GM19328 (cell line): ENCODE measurements around the gene SELPLG.
"Not testable (repeated sequence)": the region's sequence is repeated elsewhere in the genome, so short reads cannot be mapped to it uniquely, and the experiment has no call there.

Source experiments
- ATAC-seq: cut with Tn5 transposase; IDR thresholded peaks from one replicate; pipeline ENCODE4 v1.9.1; 2021; ENCODE audit warnings: mild to moderate bottlenecking, moderate library complexity; ENCODE audit not compliant: unreplicated experiment

SELPLG gene

DNA sequence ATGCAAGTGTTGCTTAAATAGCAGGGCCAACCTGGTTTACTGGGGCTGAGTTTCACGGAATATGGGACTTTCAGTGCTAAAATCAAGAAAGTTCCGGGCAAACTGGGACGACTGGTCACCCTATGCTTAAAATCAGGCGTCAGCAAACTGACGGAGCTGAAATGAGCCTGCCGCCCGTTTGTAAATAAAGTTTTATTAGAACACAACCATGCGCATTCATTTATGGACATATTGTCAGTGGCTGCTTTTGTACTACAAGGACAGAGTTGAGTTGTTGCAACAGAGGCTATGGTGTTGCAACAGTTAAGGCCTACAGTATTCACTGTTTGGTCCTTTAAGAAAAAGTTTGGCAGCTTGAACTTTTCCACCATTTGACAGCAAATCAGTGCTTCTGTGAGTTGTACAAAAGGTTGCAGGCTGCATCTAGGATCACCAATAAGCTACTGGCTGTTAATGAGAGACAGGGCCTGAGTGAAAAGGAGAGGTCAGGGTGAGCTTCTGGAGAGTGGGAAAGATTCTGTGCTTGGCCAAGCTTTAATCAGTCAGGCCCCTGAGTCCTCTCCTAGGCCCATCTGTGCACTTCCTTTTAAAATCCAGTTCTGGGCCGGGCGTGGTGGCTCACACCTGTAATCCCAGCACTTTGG is 13.3 kb downstream of the SELPLG start:
- ATAC-seq: no peak

DNA sequence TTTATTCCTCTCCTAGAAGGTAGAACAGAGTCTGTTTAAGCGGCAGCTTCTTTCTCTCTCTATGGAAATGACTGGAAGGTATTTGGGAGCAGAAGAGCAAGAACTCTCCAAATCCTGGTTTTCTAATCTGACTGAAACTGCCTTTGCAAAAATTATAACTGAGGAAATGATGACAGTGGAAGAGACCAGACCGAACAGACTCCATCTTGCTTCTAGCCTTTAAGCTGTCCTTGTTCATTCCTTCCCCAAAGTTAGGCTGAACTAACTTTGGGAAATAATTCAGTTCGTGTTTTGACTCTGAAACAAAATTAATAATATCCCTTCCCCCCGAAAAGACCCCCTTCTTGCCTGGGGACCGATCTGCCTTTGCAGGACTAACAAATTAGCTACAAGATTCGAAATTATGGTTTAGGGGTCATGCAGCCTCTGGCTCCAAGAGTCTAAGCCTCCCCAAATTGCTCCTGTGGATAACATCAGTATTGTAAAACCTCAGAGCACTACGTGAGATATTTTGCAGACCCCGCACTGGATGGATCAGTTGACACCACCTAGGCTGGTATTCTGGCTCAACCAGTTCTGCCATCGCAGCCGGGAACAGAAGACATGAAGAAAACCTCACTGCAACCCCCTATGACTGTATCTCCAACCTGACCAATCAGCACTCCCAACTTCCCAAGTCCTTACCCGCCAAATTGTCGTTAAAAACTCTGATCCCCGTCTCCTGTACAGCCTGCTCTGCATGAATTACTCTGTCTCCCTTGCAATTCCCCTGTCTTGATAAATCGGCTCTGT is 14.1 kb downstream of the SELPLG start:
- no peak for ATAC-seq

DNA sequence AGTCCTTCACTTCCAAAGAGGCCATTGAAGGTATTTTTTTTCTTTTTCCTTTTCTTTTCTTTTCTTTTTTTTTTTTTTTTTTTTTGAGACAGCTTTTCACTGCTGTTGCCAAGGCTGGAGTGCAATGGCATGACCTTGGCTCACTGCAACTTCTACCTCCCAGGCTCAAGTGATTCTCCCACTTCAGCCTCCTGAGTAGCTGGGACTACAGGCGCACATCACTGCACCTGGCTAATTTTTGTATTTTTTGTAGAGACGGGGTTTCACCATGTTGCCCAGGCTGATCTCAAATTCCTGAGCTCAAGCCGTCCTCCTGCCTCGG is 14.8 kb downstream of the SELPLG start:
- not testable (repeated sequence) for ATAC-seq

DNA sequence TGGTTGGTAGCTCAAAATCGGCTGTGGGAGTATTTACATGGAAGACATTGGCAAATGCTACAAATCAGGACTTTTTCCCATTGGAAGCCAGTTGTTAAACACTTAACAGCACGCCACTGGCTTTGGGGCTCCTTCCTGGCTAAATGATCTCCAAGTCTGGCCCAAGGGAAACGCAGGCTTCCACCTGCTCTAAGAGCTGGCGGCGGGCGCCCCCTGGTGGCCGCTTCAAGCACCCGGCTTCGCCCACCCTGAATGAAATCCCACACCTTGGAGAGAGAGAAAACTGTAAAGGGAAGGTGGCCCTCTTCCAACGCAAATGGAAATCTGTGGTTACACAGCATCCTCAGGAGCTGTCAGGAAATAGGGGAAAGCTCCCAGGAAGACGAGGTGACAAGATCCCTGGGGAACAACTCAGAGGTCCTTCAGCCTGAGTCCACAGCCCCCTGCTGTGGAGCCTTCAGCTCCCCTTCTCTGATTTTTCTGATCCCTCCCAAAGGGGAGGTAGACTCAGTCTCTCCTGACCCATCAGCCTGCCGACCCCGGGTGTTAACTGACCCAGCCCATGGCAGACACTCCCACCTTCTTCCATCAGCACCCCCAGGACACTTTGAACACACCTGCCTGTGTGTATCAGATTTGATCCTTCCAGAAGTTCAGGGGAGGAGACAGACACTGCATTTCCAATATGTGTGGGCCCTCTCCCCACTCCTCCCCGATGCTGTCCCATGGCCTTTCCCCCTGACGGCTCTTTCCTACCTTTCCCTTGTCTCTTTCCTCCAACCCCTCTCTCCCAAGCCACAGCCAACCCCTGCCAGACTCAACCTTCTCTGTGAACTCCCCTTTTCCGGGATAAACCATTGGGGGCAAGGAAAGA is 15.4 kb downstream of the SELPLG start:
- no peak for ATAC-seq

DNA sequence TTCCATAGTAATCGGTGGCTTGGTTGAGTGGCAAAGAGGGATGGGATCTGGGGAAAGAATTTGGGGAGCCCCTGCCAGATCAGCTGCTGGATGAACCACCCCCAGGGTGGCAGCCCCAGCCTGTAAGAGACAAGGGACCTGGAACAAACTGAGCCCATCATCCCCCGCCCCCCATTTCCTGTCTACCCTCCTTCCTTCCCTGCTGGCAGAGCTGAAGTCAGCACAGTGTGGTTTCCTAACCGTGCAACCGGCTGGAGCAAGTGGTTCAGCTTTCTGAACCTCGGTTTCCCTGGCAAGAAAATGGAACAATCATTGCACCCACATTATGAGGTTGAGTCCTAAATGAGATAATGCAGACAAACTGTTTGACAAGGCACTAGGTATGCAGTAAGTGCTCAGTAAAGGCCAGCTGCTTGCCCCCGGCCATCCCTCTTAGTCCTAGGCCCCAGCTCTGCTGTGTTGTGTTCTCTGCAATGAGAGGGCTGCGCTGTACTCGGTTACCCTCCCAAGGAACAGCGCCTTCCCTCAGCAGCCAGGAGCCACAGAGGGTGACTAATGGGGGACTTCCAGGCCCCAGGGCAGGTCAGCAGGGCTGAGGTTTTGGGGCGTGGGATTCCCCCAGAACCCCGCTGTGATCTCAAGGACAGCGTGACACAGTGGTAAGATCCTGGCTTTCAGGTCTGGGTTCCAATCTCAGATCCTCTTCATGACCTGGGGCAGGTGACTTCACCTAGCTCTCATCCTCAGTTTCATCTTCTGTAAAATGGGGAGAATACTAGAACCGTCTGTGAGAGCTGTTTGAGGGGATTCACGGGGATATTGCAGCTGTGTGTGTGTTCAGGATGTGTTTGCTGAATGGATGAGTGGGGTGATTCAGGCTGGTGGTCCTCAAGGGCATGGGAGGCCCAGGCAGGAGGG is 16.5 kb downstream of the SELPLG start:
- peak; percentile 69 for ATAC-seq

DNA sequence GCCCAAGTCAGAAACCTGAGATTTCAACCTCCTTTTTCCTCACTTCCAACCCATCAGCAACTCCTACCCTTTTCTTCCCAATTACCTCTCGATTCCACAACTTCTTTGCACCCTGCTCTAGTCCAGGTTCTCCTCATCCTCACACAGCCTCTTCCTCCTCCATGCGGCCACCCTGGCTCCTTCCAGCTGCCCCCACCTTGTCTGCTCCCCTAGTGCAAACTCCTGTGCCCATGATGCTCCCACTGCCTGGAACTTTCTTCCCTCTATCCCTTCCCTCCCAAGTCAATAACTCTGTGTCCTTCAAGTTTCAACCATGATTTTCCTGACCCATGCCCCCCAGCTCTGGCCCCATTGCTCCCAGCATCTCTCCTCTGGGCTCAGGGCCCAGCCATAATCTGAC is 17.3 kb downstream of the SELPLG start:
- ATAC-seq: no peak

DNA sequence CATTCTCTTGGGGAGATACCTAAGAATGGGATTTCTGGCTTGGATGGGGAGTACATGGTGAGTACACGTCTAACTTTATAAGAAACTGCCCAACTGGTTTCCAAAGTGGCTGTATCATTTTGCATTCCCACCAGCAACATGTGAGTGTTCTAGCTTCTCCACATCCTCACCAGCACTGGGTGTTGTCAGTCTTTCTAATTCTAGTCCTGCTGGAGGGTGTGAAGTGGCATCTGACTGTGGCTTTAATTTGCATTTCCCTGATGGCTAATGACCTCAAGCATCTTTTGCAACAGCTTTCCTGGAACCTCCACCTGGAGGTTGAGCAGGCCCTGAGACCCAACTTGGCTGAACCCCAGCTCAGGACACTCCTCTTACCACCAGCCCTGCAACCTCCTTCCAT is 17.8 kb downstream of the SELPLG start:
- no peak for ATAC-seq

DNA sequence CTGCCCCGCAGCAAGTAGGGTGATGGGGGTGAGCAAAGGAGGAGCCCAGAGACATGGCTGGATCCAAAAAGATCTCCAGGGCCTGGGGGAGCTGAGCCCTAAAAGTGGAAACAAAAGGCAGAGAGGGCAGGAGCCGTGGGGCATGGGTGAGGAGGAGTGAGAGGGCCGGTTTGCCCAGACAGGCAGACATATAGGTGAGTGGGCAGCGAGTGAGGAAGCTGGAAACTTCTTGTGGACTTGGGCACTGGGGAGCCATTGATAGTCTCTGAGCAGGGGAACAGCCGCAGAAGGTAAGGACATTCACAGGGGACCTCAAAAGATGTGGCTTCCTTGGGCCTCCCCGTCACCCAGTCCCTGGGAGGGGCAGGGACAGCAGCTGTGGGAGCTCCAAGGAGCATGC is 19.1 kb downstream of the SELPLG start:
- ATAC-seq: no peak

DNA sequence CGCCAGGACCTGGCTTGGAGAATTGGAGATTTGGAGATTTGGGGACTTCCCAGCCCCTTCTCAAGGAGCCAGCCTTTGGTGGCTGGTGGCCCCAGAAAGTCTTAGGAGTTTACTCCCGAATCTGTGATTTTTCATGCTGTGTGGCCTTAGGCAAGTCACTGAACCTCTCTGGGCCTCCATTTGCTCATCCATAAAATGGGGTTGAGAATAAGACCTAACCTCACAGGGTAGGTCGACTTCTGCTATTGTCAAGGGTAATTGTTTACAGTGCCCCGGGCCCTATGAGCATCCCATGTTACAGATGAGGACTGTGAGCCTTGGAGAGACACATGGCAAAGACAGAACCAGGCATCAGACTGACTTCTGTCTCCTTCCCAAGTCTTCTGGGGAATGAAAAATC is 19.7 kb downstream of the SELPLG start:
- no peak for ATAC-seq

DNA sequence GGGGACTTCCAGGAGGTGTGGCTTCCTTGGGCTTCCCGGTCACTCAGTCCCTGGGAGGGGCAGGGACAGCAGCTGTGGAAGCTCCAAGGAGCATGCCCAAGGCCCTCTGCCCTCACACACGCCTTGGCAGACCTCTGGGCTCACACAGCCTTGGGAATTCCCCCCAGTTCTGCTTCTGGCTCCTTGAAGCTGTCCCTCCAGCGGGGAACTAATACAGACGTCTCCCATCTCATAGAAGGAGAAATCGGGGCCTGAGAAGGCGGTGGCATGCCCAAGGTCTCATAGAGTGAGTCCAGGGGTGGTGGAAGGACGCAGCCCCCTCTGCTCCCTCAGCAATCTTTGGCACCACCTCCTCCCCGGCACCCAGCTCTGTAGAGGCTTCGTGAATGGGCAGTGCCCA is 20.1 kb downstream of the SELPLG start:
- ATAC-seq: no peak

DNA sequence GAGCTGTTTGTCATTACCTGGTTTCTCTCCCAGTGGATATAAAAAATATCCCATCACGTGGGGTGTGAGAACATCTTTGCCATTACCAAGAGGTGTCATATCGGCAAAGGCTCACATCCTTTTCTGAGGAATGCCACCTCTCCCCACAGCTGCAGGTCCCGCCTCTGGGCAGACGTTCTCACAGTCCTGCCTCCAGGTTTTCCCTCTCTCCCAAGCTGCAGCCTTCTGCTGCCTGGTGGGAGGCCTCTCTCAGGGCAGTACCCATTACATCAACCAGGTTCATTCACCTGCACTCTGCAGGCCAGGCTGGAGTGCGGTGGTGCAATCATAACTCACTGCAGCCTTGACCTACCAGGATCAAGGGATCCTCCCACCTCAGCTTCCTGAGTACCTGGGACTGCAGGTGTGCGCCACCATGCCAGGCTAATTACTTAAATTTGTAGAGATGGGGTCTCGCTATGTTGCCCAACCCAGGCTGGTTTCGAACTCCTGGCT is 20.9 kb downstream of the SELPLG start:
- no peak for ATAC-seq

DNA sequence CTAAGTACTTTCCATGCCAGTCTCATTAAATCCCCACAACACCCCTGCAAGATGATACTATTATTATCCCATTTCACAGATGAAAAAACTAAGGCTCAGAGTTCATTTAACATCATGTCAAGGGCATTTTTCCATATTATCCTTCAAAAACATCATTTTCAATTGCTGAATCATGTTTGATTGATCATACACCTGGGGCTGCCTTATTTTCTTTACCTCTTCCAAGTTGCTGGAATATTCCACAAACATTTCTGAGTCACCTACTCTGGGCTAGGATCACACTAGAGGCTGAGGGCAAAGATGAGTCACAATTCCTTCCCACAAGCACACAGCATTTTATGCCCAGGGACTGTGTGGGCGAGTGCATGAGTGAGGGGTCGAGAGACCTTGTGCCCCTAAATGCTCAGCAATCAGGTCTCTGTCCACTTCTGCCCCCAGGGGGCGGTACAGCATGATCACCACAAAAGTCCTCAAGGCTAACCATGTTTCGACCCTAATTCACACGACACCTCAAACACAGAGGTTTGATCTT is 21.7 kb downstream of the SELPLG start:
- no peak for ATAC-seq

DNA sequence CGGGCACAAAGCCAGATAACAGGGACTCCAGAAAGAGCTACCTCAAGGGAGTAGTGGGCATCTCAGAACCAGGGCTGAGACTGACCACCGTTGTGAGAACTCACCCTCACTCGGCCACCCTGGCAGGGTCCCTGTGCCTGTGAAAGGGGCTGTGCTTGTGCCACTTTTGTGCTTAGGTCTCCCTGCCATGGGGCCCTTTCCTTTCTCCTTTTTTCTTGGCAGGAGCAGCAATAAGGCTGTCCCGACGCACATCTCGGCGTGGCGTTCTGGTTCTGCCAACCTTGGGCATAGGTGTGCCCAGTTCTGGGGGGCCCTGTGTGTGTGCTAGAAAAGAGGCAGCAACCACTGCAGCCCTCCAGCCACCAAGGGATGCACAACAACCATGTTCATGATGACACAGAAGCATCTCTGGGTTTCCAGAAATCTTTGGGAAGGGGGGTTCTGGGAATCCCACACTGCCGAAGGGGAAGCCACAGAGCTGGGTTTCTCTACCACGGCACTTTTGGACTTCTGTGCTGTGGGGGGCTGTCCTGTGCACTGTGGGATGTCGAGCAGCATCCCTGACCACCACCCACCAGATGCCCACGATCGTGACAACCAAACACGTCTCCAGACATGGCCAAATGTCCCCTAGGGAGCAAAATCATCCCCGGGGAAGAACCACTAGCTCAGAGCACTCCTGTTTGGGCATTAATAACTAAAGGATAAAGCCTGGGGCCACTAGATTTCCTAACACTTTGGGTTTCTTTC is 22.7 kb downstream of the SELPLG start:
- ATAC-seq: no peak

DNA sequence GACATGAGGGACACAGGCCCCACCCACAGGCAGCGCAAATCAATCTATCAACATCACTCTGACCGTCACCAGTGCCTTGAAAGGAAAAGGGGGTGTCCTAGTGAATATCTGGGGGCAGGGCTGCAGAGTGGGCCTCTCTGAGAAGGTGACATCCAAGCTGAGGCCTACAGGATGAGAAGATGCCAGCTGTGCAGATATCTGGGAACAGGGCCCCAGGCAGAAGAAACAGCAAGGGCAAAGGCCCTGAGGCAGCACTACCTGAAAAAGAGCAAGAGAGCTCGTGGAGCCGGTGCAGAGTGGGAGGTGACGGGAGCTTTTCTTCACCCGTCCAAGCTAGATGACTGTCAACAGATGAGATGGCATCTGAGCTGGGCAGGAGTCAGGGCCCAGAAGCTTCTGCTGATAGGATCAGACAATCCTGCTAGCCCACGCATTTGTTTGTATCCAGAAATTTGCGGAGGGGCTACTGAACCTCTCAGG is 23.3 kb downstream of the SELPLG start:
- no peak for ATAC-seq

DNA sequence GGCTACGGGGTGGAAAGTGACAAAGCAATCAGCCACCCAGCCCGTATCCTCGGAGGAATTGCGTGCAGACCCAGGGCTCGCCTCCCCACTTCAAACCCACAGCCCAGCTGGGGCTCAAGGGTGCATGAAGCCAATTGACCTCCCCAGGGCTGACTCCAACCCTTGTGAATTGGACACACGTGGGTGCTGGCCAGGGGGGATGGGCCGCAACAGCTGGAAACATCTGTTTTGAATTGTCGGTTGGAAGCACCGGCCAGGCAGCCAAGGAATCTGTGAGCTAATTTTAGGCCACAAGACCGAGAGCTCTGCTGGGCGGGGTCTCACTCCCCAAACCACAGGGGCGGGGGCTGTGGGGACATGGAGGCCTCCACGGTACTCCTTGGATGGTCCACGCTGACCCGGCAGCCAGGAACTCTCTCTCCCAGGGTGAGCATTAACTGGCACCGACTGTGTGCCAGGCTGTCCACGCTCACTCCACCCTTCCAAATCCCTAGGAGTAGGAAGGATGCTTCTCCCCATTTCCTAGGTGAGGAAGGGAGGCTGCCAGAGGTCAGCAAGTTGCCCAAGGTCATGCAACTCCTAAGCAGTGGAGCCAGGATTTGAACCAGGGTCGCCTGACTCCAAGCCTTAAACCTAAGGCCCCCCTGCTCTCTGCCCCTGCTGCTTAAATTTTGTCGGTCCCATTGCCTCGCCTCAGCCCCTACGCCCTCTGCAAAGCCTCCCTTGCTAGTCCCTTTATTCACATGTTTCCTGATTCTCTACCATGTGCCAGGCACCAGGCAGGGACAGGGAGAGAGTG is 24.0 kb downstream of the SELPLG start:
- no peak for ATAC-seq

DNA sequence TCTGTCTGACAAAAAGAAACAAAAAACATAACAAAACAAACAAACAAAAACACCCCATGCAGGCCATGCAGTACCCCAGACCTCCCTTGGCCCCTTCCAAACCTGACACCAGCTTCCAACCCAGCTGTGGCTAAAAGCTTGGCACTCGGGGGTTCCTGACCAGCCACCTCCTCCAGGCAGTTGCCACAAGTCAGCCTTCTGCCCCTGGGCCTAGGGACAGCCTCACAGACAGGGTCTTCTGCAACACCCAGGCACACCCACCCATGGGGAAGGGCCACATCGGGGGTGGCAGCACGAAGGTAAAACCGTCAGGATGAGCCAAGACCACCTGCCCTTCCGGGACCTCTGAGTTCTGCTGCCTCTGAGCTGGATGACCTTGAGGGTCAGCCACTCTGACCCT is 25.1 kb downstream of the SELPLG start:
- no peak for ATAC-seq

DNA sequence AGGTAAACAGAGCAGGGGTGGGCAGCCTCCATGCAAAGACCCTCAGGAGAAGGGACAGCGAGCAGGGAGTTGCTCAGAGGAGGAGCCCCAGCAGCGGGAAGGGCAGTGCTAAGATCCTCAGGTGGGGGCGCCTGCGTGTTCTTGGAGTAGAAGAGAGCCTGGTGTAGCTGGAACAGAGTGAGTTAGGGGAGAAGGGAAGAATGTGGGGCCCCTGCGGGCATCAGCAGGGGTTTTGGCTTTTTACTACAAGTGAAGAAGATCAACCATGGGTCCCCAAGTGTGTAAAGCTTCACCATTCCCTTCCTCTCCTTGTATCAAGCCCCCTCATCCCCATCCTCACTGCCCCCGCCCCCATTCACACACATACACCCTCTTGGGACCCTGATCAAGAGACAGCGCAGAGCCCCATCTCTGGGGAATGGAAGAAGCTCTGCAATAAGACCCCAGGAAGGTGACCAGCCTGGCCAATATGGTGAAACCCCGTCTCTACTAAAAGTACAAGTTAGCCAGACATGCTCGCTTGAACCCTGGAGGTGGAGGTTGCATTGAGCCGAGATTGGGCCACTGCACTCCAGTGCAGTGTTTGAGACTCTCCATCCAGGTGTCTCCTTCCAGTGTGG is 25.6 kb downstream of the SELPLG start:
- no peak for ATAC-seq

DNA sequence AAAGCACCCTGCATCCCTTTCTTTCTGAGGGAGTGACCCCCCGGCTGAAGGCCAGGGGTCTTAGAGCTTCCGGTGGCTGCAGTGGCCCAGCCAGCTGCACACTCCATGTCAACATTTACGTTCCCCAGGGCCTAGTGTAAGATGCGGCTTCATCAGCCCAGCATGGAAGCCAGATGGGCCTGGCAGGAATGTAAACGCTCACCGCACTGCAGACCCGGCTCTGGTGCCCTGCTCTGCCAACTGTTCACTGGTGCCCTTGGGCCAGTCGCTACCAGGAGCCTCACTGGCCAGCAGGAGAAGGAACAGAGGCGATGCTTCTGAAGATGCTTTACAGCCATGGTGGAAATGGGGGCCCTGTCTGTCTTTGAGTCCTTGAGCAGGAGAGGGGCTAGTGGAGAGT is 27.2 kb downstream of the SELPLG start:
- ATAC-seq: no peak
